ENCODE data around the gene IL1R1.

Gene IL1R1

GRCh38 chr2:102176172-102176571 lies 33.6 kb downstream of the IL1R1 start:
- DNase-seq (ENCODE audit: low read depth in 2 of 2): no peak

- no peak for DNase-seq (ENCODE audit: low read depth in 2 of 2)
Measured at GRCh38 chr2:102177814-102178478, 35.4 kb downstream of the IL1R1 start.

GRCh38 chr2:102179061-102179460 lies 36.5 kb downstream of the IL1R1 start:
- no peak for DNase-seq (ENCODE audit: low read depth in 2 of 2)

- DNase-seq (ENCODE audit: low read depth in 2 of 2): no peak
Measured at GRCh38 chr2:102179788-102180686, 37.5 kb downstream of the IL1R1 start.

- no peak for DNase-seq (ENCODE audit: low read depth in 2 of 2)
Measured at GRCh38 chr2:102180687-102180999, 38.1 kb downstream of the IL1R1 start.

- DNase-seq (ENCODE audit: low read depth in 2 of 2): no peak
Measured at GRCh38 chr2:102181376-102181775, 38.8 kb downstream of the IL1R1 start.

GRCh38 chr2:102181919-102182635 lies 39.5 kb downstream of the IL1R1 start:
- DNase-seq (ENCODE audit: low read depth in 2 of 2): no peak

GRCh38 chr2:102184018-102184417 lies 41.5 kb downstream of the IL1R1 start:
- no peak for DNase-seq (ENCODE audit: low read depth in 2 of 2)

- peak in 1 of 2 experiments; percentile 13 for DNase-seq (ENCODE audit: low read depth in 2 of 2)
Measured at GRCh38 chr2:102184568-102184967, 42.0 kb downstream of the IL1R1 start.

GRCh38 chr2:102185347-102185746 lies 42.8 kb downstream of the IL1R1 start:
- DNase-seq (ENCODE audit: low read depth in 2 of 2): no peak

- DNase-seq (ENCODE audit: low read depth in 2 of 2): no peak
Measured at GRCh38 chr2:102186791-102187495, 44.4 kb downstream of the IL1R1 start, which contains the start of gene IL1RL2. TSS of gene IL1RL2 (plus strand) at chr2:102187023. CDS start at chr2:102187868, 845 bp downstream.

GRCh38 chr2:102187496-102188150 lies 45.1 kb downstream of the IL1R1 start:
- DNase-seq (ENCODE audit: low read depth in 2 of 2): no peak

- no peak for DNase-seq (ENCODE audit: low read depth in 2 of 2)
Measured at GRCh38 chr2:102190430-102191107, 48.0 kb downstream of the IL1R1 start.

- no peak for DNase-seq (ENCODE audit: low read depth in 2 of 2)
Measured at GRCh38 chr2:102191501-102191900, 49.0 kb downstream of the IL1R1 start.

GRCh38 chr2:102193074-102193473 lies 50.5 kb downstream of the IL1R1 start:
- DNase-seq (ENCODE audit: low read depth in 2 of 2): no peak

GRCh38 chr2:102194609-102195268 lies 52.2 kb downstream of the IL1R1 start:
- DNase-seq (ENCODE audit: low read depth in 2 of 2): no peak

- DNase-seq (ENCODE audit: low read depth in 2 of 2): no peak
Measured at GRCh38 chr2:102197389-102198137, 55.0 kb downstream of the IL1R1 start.

- no peak for DNase-seq (ENCODE audit: low read depth in 2 of 2)
Measured at GRCh38 chr2:102200539-102200938, 58.0 kb downstream of the IL1R1 start.

- no peak for DNase-seq (ENCODE audit: low read depth in 2 of 2)
Measured at GRCh38 chr2:102204638-102205037, 62.1 kb downstream of the IL1R1 start.
